K562 (cell line): ENCODE data around the gene AMDHD2. TPM values are rescaled to one million over a fixed set of nuclear protein-coding genes. Genes with fewer than 3 reads are reported as not detected.

ENCODE experiments used
- ATAC-seq: fragments of 200-7000 bp; cut with Tn5 transposase; 3 replicates; pipeline ENCODE4 v1.9.1; 2020; ENCODE audit warnings: moderate library complexity
- BruUV-seq: library from RNA; stranded (reverse); fragments of 400-500 nt; replicated peaks from 2 replicates; lab custom pipeline; 2021; lab: Mats Ljungman, UMichigan
- CTCF ChIA-PET: fragments of 300-600 bp; formaldehyde crosslinking; extraction: SDS; loops from one replicate; lab custom pipeline; 2021; ENCODE audit warnings: low intra/inter-chr PET ratio; lab: Yijun Ruan, JAX
- POLR2A ChIA-PET: fragments of 300-600, 350-650 bp; sonication (Branson Sonifier 250); formaldehyde crosslinking; extraction: SDS; loops from one replicate; lab custom pipeline; 2021; ENCODE audit warnings: antibody characterized with exemption, inconsistent platforms; lab: Yijun Ruan, JAX
- DNase-seq, 4 experiments: peaks; one replicate each; pipeline versions ENCODE4 v3.0.0 to v3.0.0-alpha.2; 2011 to 2018; ENCODE audit warnings: low spot score in 3 of 4, mixed read lengths in 3 of 4; ENCODE audit errors: extremely low read depth in 1 of 4
- FAIRE-seq: peaks from 2 replicates; lab custom pipeline; 2011; peaks lifted over from hg19 to GRCh38; lab: Jason Lieb, UNC
- H2AFZ ChIP-seq: 2 replicates; pipeline ENCODE4 v1.6.0; 2011; ENCODE audit warnings: low read depth, low read length, control low read depth, inconsistent platforms
- H3K27ac ChIP-seq: fragments of 200-600 bp; 3 replicates; pipeline ENCODE4 v1.8.0; 2011; ENCODE audit warnings: low read depth, mild to moderate bottlenecking, control low read depth, inconsistent platforms, low read length, moderate library complexity, mixed read lengths; ENCODE audit errors: extremely low read depth
- H3K27me3 ChIP-seq, 2 experiments: fragments of 300-600 bp in 1 of 2; 2 replicates in 1 of 2; 3 replicates in 1 of 2; pipeline versions ENCODE4 v1.6.0 to v1.8.0; 2011; ENCODE audit warnings: inconsistent platforms in 2 of 2, low read length in 2 of 2, mild to moderate bottlenecking in 1 of 2, mixed read lengths in 1 of 2, moderate library complexity in 1 of 2; ENCODE audit not compliant: control insufficient read depth in 2 of 2, insufficient read depth in 2 of 2
- H3K36me3 ChIP-seq: fragments of 300-600 bp; 3 replicates; pipeline ENCODE4 v1.8.0; 2011; ENCODE audit warnings: mild to moderate bottlenecking, low read length, inconsistent platforms; ENCODE audit not compliant: control insufficient read depth, insufficient read depth
- H3K4me1 ChIP-seq, 2 experiments: fragments of 200-600 bp in 1 of 2; replicated peaks in 1 of 2; 2 replicates in 1 of 2; 3 replicates in 1 of 2; pipeline versions ENCODE4 v1.5.1 to v1.8.0; 2011; ENCODE audit warnings: inconsistent platforms in 2 of 2, low read length in 2 of 2, mild to moderate bottlenecking in 1 of 2, mixed read lengths in 1 of 2, moderate library complexity in 1 of 2; ENCODE audit not compliant: control insufficient read depth in 2 of 2, insufficient read depth in 2 of 2
- H3K4me2 ChIP-seq: 2 replicates; pipeline ENCODE4 v1.6.1; 2011; ENCODE audit warnings: low read length, control low read depth, inconsistent platforms, mixed read lengths; ENCODE audit not compliant: insufficient read depth
- H3K4me3 ChIP-seq: fragments of 200-600 bp; sonication (generic), shearing (Covaris generic); 2 replicates; pipeline ENCODE4 v1.5.1; 2016; ENCODE audit warnings: control low read depth, inconsistent platforms
- H3K79me2 ChIP-seq: fragments of 200-600 bp; 3 replicates; pipeline ENCODE4 v1.8.0; 2011; ENCODE audit warnings: low read length, inconsistent platforms; ENCODE audit not compliant: control insufficient read depth, insufficient read depth
- H3K9ac ChIP-seq, 2 experiments: 2 replicates each; pipeline versions ENCODE4 v1.6.0 to v1.6.1; 2011; ENCODE audit warnings: low read depth in 2 of 2, low read length in 2 of 2, control low read depth in 1 of 2, inconsistent platforms in 1 of 2, mild to moderate bottlenecking in 1 of 2, mixed read lengths in 1 of 2; ENCODE audit not compliant: insufficient read depth in 1 of 2
- H3K9me1 ChIP-seq: one replicate; pipeline ENCODE4 v1.6.0; 2011; ENCODE audit warnings: inconsistent platforms, mild to moderate bottlenecking, low read length, moderate library complexity; ENCODE audit not compliant: control insufficient read depth, insufficient read depth
- H3K9me3 ChIP-seq: replicated peaks from 2 replicates; pipeline ENCODE4 v1.5.1; 2011; ENCODE audit warnings: low read depth, low read length, inconsistent platforms; ENCODE audit not compliant: control insufficient read depth, insufficient read depth
- H4K20me1 ChIP-seq: replicated peaks from 2 replicates; pipeline ENCODE4 v1.6.1; 2011; ENCODE audit warnings: low read length, inconsistent platforms, mixed read lengths; ENCODE audit not compliant: control insufficient read depth, insufficient read depth
- ATF3 ChIP-seq, 2 experiments: fragments of 450-650 bp in 1 of 2; sonication (generic) in 1 of 2; formaldehyde crosslinking in 1 of 2; IDR thresholded peaks in 1 of 2; conservative IDR thresholded peaks in 1 of 2; 2 replicates each; pipeline versions ENCODE4 v1.6.1 to v1.8.1; 2016 to 2023; ENCODE audit warnings: mild to moderate bottlenecking in 2 of 2, moderate library complexity in 2 of 2, inconsistent platforms in 1 of 2, missing genetic modification reagents in 1 of 2
- CBFA2T2 ChIP-seq: fragments of 450-650 bp; conservative IDR thresholded peaks from 2 replicates; pipeline ENCODE4 v1.6.1; 2017; ENCODE audit warnings: mild to moderate bottlenecking
- CBFA2T3 ChIP-seq: fragments of 450-650 bp; IDR thresholded peaks from 2 replicates; pipeline ENCODE4 v1.6.1; 2017
- CTCFL ChIP-seq: IDR thresholded peaks from 2 replicates; pipeline ENCODE4 v1.6.1; 2011; ENCODE audit warnings: borderline replicate concordance, low read depth, mild to moderate bottlenecking, moderate library complexity, low read length; ENCODE audit not compliant: insufficient read depth, poor library complexity, severe bottlenecking
- ESRRA ChIP-seq: fragments of 450-650 bp; IDR thresholded peaks from 2 replicates; pipeline ENCODE4 v1.6.1; 2014; ENCODE audit warnings: low read depth, mild to moderate bottlenecking, moderate library complexity, borderline replicate concordance
- MLLT1 ChIP-seq, 2 experiments: fragments of 450-650 bp; IDR thresholded peaks; 2 replicates each; pipeline ENCODE4 v1.6.1; 2016
- TFAP4 ChIP-seq: sonication (generic); formaldehyde crosslinking; IDR thresholded peaks from 2 replicates; pipeline ENCODE4 v1.8.0; 2022; ENCODE audit warnings: missing genetic modification reagents, mild to moderate bottlenecking, moderate library complexity, borderline replicate concordance
- ZBTB33 ChIP-seq: sonication (generic); formaldehyde crosslinking; IDR thresholded peaks from 2 replicates; pipeline ENCODE4 v1.8.1; 2023; ENCODE audit warnings: mild to moderate bottlenecking, missing genetic modification reagents
- ZNF311 ChIP-seq: fragments of 250-450 bp; sonication (Bioruptor Pico); IDR thresholded peaks from 2 replicates; pipeline ENCODE4 v1.4.0; 2020; ENCODE audit warnings: mild to moderate bottlenecking, moderate library complexity
- WGBS: fragments of 100-300 bp; shearing (Covaris generic); methylation state at CpG from one replicate; pipeline ENCODE4 v1.1.6; 2016; ENCODE audit warnings: low coverage, mixed read lengths; ENCODE audit not compliant: insufficient coverage; ENCODE audit errors: missing lambda C conversion rate; 5-methylcytosine and 5-hydroxymethylcytosine counted together
- in situ Hi-C: fragments of 300-500 bp; cut with MboI; formaldehyde crosslinking; loops from 4 replicates; pipeline ENCODE4 v1.15.0; 2018; ENCODE audit warnings: inconsistent platforms, mixed read lengths
- intact Hi-C: fragments of 100-400 bp; cut with micrococcal nuclease; formaldehyde crosslinking; loops from 2 replicates; pipeline ENCODE4 v1.14.2; 2022
- polyA plus RNA-seq, 8 experiments: library from polyadenylated mRNA; depleted of rRNA in 4 of 8; stranded (reverse) in 5 of 8; unstranded in 3 of 8; fragments of >200 nt; fragmentation: Nextera tagmentation in 2 of 8; fragmentation: Illumina TruSeq in 1 of 8; extraction: Ambion mirVana in 2 of 8; extraction: Trizol in 1 of 8; gene quantifications; 2 replicates each; pipeline versions ENCODE4 v1.2.1 to v1.2.3, GENCODE V29; 2011 to 2014; ENCODE audit warnings: inconsistent platforms in 1 of 8, missing spikeins in 1 of 8
- total RNA-seq, 7 experiments: library from RNA; depleted of rRNA in 6 of 7; stranded (reverse); fragments of >200 nt in 6 of 7; fragmentation: Illumina TruSeq in 2 of 7; extraction: Trizol in 2 of 7; gene quantifications; 2 replicates each; pipeline versions ENCODE4 v1.2.1 to v1.2.3, GENCODE V29; 2011 to 2021; ENCODE audit warnings: low replicate concordance in 1 of 7

Gene AMDHD2
- total and polyA plus RNA-seq, 9 of the 15 experiments (the other 6 are each of a cell fraction or from before 2014, with no cell fraction given) = 0.38 to 56.9 (median 18.3) TPM; not detected in 1

- Histone ChIP-seq H3K4me3 (no peak overlapping the region), H2AFZ (no peak overlapping the region), H3K4me2 (no peak overlapping the region), H3K9me3 (no peaks in the 10 kb centered on the region), H3K9me1 (no peaks in the 10 kb centered on the region), H3K9ac (peak overlapping the region in 1 of 2 experiments; percentile 82; a peak in 1 of 4 replicates), H3K4me1 (peaks cover 17 to 75% of the 10 kb centered on the region in 2 experiments), H3K79me2 (peaks cover 19% of the 10 kb centered on the region), H3K36me3 (peaks cover 66% of the 10 kb centered on the region; the same call in 2 of the 3 replicates), H3K27me3 (no peaks in the 10 kb centered on the region), H3K27ac (no peak overlapping the region), H4K20me1 (peaks cover 9% of the 10 kb centered on the region)
- DNase-seq (peak in 2 of 4 experiments; percentile 44 to 46), FAIRE-seq (no peak), ATAC-seq (peak; percentile 69)
- ChIA-PET CTCF (interaction anchor here (0.9 to 3.5 kb wide), 6 partner anchors 26 to 306 kb away, joined by 3 to 17 read pairs (median 7); partner anchors contain the start of genes ABCA3, CCNF and TBC1D24), POLR2A (interaction anchor here (0.5 to 1.2 kb wide), 5 partner anchors 11 to 270 kb away, joined by 3 read pairs; no protein-coding TSS in a partner anchor)
- in situ Hi-C loops = no loop called here
- no TSS peak for BruUV-seq
- WGBS = 66% methylated on average over 16 of the region's 20 CpGs
- intact Hi-C loops = loop anchor here (2.0 to 10.0 kb wide), 3 partner anchors 33 to 156 kb away; partner anchors contain the start of genes ABCA3 and CCNF
- TF ChIP-seq ZBTB33 (CRISPR knock-in tag) = peak; percentile 100
- peak; percentile 53 for TF ChIP-seq CBFA2T3
- TF ChIP-seq ATF3 (IDR thresholded peaks at IDR 0.05) = peak; percentile 19; the same call in 1 of the 2 replicates
- no peak for TF ChIP-seq ATF3 (CRISPR knock-in tag; conservative IDR thresholded peaks at IDR 0.05)
- TF ChIP-seq MLLT1 (IDR thresholded peaks at IDR 0.05) = 0 out of 4 replicates have a peak, but pooled peaks of 1 of the 2 experiments have one; percentile 27
- TF ChIP-seq CTCFL = peak; percentile 12
- no peak for TF ChIP-seq ESRRA
- TF ChIP-seq CBFA2T2 = peak; percentile 27; the same call in 1 of the 2 replicates
- peak; percentile 54; the same call in 1 of the 2 replicates for TF ChIP-seq TFAP4 (CRISPR knock-in tag)
- no peak for TF ChIP-seq ZNF311 (CRISPR knock-in tag)
Measured at GRCh38 chr16:2500430-2500917, 19.7 kb upstream of the AMDHD2 start.
